Panc1 (cell line): ENCODE results near the gene F2R. TPM values are rescaled to one million over a fixed set of nuclear protein-coding genes. Genes with fewer than 3 reads are reported as not detected.

Experiments
- ATAC-seq: fragments of 200-7000 bp; cut with Tn5 transposase; 2 replicates; pipeline ENCODE4 v1.9.1; 2020; ENCODE audit warnings: mild to moderate bottlenecking, moderate library complexity
- BruUV-seq: library from RNA; stranded (reverse); fragments of 400-500 nt; replicated peaks from 2 replicates; lab custom pipeline; 2021; lab: Mats Ljungman, UMichigan
- CTCF ChIA-PET: fragments of 300-600 bp; sonication (Branson Sonifier 250); formaldehyde crosslinking; loops from one replicate; lab custom pipeline; 2022; ENCODE audit warnings: antibody characterized with exemption; lab: Charles Lee
- POLR2A ChIA-PET: fragments of 300-600 bp; sonication (Branson Sonifier 250); formaldehyde crosslinking; loops from one replicate; lab custom pipeline; 2022; ENCODE audit warnings: antibody characterized with exemption; lab: Charles Lee
- DNase-seq: peaks from one replicate; pipeline ENCODE4 v3.0.0-alpha.2; 2010; ENCODE audit warnings: low read depth, low spot score
- H3K27ac ChIP-seq: 2 replicates; pipeline ENCODE4 v1.5.1; 2011; ENCODE audit warnings: mild to moderate bottlenecking, low read length, inconsistent platforms
- H3K27me3 ChIP-seq: fragments of 200-500 bp; sonication (Bioruptor generic); 2 replicates; pipeline ENCODE4 v1.6.0; 2014; ENCODE audit warnings: low read length, inconsistent platforms; ENCODE audit not compliant: control insufficient read depth, insufficient read depth
- H3K36me3 ChIP-seq: fragments of 200-500 bp; sonication (Bioruptor generic); 2 replicates; pipeline ENCODE4 v1.5.1; 2014; ENCODE audit warnings: inconsistent platforms, mild to moderate bottlenecking, low read length, moderate library complexity; ENCODE audit not compliant: control insufficient read depth, insufficient read depth
- H3K4me1 ChIP-seq: 2 replicates; pipeline ENCODE4 v1.5.1; 2011; ENCODE audit warnings: inconsistent platforms, mild to moderate bottlenecking, low read length, moderate library complexity; ENCODE audit not compliant: control insufficient read depth, insufficient read depth
- H3K4me3 ChIP-seq, 2 experiments: 2 replicates each; pipeline ENCODE4 v1.5.1; 2011 to 2012; ENCODE audit warnings: low read depth in 2 of 2, low read length in 2 of 2, mild to moderate bottlenecking in 2 of 2, inconsistent platforms in 1 of 2, moderate library complexity in 1 of 2
- H3K9me3 ChIP-seq: fragments of 200-500 bp; sonication (Bioruptor generic); 2 replicates; pipeline ENCODE4 v1.5.1; 2014; ENCODE audit warnings: low read depth, mild to moderate bottlenecking, inconsistent platforms, low read length, moderate library complexity; ENCODE audit not compliant: control insufficient read depth, insufficient read depth
- CTCF ChIP-seq: fragments of 450-650 bp; IDR thresholded peaks from 2 replicates; pipeline ENCODE4 v1.5.1; 2017; ENCODE audit warnings: mild to moderate bottlenecking
- POLR2AphosphoS5 ChIP-seq: IDR thresholded peaks from 2 replicates; pipeline ENCODE4 v1.6.1; 2012; ENCODE audit warnings: mild to moderate bottlenecking, low read depth, low read length, moderate library complexity
- REST ChIP-seq, 2 experiments: IDR thresholded peaks; 2 replicates each; pipeline ENCODE4 v1.6.1; 2011 to 2012; ENCODE audit warnings: low read depth in 2 of 2, control low read depth in 1 of 2, low read length in 1 of 2, mild to moderate bottlenecking in 1 of 2, moderate library complexity in 1 of 2; ENCODE audit not compliant: insufficient read depth in 1 of 2
- SIN3A ChIP-seq: IDR thresholded peaks from 2 replicates; pipeline ENCODE4 v1.6.1; 2012; ENCODE audit warnings: low read depth, mild to moderate bottlenecking, low read length, moderate library complexity, borderline replicate concordance; ENCODE audit not compliant: insufficient read depth
- TCF7L2 ChIP-seq: IDR thresholded peaks from 2 replicates; pipeline ENCODE4 v1.6.1; 2011; ENCODE audit warnings: mild to moderate bottlenecking, low read depth, low read length, inconsistent platforms
- in situ Hi-C: cut with HindIII; loops from 2 replicates; pipeline ENCODE4 v1.10.0; 2016; ENCODE audit warnings: low sequenced_read_pairs, low pct_unique_long_range_greater_than_20kb
- intact Hi-C: fragments of 100-400 bp; cut with micrococcal nuclease; formaldehyde crosslinking; loops from one replicate; pipeline ENCODE4 v1.10.0; 2022; ENCODE audit not compliant: unreplicated experiment
- total RNA-seq: library from RNA; stranded (reverse); gene quantifications from one replicate; pipeline ENCODE4 v1.2.1, GENCODE V29; 2021; ENCODE audit not compliant: unreplicated experiment

The F2R gene
- total RNA-seq, 1 experiment from 2014 or later, result 26.0 TPM

DNA sequence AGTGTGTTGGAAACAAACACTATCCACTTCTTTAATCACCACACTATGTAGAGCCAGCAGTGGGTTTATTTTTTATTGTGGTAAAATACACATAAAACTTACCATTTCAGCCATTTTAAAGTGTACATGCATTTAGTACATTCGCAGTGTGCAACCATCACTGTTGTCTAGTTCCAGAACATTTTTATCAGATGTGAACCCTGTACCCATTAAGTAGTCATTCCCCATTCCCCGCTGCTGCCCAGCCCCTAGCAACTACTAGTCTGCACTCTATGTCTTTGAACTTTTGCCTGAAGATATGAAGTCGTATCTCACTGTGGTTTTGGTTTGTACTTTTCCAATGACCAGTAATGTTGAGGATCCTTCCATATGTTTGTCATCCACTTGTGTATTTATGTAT, 30.2 kb upstream of the F2R start:
- H3K4me1 ChIP-seq, result no peaks in the 10 kb centered on the region
- TF ChIP-seq TCF7L2, result no peak
- no peak for TF ChIP-seq SIN3A
- no peak for TF ChIP-seq CTCF
- TF ChIP-seq REST (IDR thresholded peaks at IDR 0.05; ENCODE audit: insufficient read depth in 1 of 2, low read depth in 2 of 2, low read length in 1 of 2), result no peak
- H3K4me3 ChIP-seq, result no peak overlapping the region
- ATAC-seq (no peak), DNase-seq (no peak)
- BruUV-seq, result no TSS peak
- H3K36me3 ChIP-seq, result no peaks in the 10 kb centered on the region
- H3K27me3 ChIP-seq, result no peaks in the 10 kb centered on the region
- in situ Hi-C loops (no loop called here), intact Hi-C loops (no loop called here)
- no peaks in the 10 kb centered on the region for H3K9me3 ChIP-seq
- no peak overlapping the region for H3K27ac ChIP-seq
- ChIA-PET POLR2A (no interaction called here), CTCF (no interaction called here)

DNA sequence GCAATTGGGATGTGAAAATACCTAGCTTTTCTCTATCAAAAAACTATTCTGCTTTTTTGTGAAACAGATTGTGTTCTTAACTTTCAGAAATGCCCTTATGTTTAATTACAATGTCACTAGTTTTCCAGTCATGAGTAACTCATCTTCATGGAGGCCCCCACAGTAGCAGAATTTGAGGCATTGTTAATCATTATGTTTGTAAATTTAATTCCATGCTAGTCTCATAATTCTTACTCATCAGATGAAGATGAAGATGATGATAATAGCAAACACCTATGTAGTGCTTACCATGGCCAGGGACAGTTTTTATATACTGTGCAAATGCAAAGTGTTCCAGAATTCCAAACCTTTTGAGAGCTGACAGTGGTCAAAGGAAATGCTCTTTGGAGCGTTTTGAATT, 27.7 kb upstream of the F2R start:
- ChIA-PET CTCF (no interaction called here), POLR2A (no interaction called here)
- Histone ChIP-seq H3K36me3 (no peaks in the 10 kb centered on the region), H3K27me3 (no peaks in the 10 kb centered on the region), H3K27ac (no peak overlapping the region), H3K4me3 (no peak overlapping the region), H3K4me1 (peaks cover 5% of the 10 kb centered on the region; the same call in 1 of the 2 replicates), H3K9me3 (no peaks in the 10 kb centered on the region)
- in situ Hi-C loops, result no loop called here
- TF ChIP-seq POLR2AphosphoS5 (no peak), SIN3A (no peak), TCF7L2 (no peak), REST (IDR thresholded peaks at IDR 0.05; ENCODE audit: insufficient read depth in 1 of 2, low read depth in 2 of 2, low read length in 1 of 2) (no peak), CTCF (no peak)
- no peak for DNase-seq
- no peak for ATAC-seq
- intact Hi-C loops, result no loop called here
- no TSS peak for BruUV-seq
